GM19452 (cell line): ENCODE data around the gene PDE3A.

ENCODE experiments used
- ATAC-seq: cut with Tn5 transposase; IDR thresholded peaks from one replicate; pipeline ENCODE4 v1.9.1; 2021; ENCODE audit not compliant: unreplicated experiment

PDE3A gene

DNA sequence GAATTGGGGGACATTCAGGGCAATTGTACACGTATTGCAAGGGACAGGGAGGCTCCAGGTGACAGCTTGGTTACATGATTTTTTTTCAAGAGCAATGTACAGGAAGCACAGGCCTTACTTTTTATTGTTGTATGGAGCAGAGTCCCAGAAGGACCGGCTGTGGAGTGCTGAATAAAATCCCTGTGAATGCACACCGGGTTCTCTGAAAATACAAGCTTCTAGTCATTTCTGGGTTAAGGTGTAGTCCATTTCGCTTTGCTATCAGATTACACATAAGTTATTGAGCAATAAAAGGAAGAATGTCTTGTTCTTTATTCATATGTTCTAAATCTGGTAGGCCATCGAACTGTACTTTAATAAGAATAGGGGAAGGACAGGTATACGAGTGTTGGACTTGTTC, 52.2 kb downstream of the PDE3A start:
- ATAC-seq = no peak

DNA sequence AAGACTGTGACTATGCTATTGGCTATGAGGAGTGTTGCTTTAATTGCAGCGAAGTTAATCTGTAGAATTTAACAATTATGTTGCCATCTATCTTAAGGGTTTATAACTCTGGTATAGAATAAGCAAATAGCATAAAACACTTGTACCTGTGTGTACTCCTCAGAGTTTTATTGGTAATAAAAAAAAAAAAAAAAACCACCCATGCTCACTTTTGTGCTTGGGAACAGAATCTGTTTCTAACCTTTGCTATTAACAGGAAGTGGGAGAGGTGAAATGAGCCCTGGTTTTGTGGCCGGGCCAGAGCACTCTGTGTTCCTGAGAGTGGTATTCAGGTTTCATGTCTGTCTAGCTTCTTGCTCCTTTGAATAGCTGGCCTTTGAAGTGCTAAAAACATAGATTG, 53.1 kb downstream of the PDE3A start:
- ATAC-seq = no peak

DNA sequence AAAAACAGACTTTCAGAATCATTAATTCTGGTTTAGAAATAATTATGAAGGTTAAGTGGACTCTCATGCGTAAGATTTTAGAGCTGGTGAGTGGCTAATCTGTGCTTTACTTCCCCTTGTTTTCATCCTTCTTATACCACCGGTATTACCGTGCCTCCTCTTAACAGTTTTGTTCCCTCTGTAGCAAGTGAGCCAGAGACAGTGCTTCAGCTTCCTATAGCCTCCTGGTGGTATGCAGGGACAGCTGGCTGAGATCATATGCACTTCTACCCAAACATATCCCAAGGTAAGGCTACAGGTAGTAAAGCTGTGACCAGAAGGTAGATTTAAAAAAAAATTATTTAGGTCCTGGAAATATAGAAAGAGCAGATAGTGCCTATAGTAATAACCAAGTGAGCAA, 55.2 kb downstream of the PDE3A start:
- no peak for ATAC-seq

- no peak for ATAC-seq
Observed at GRCh38 chr12:20424841-20425240, 56.5 kb downstream of the PDE3A start.

DNA sequence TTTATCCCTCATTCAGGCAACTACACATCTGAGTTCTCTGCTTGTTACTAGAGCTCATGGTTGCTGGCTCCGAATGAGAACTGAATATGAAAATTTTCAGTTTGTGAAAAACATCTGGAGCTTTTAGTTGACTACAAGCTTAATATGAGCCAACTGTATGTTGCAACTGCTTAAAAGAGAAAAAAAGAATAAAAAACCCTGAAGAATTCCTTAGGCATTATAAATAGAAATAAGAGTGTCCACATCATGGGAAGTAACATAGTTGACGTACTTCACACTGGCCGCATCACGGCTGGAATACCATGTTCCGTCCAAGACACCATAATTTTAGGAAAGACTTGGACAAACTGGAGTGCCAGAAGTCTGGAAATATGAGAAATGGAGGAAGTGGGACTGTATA, 57.9 kb downstream of the PDE3A start:
- ATAC-seq = no peak

DNA sequence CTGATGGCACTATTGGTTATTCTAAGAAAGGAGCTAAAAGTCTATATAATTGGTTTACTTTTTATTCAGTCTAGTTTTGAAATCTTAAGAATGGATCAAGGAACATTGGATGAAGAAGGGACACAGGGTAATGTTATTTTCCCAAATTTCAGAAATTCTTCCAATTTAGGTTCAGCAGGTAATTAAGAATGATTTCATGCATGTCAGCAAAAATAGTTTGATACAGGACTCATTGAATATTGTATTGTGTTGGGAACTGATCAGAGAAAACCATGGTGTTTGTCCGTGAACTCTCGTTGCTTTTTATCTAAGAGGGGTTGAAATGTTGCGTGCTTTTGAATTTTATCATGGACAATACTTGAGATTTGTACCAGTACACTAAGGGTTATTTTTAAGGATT, 58.6 kb downstream of the PDE3A start:
- no peak for ATAC-seq

DNA sequence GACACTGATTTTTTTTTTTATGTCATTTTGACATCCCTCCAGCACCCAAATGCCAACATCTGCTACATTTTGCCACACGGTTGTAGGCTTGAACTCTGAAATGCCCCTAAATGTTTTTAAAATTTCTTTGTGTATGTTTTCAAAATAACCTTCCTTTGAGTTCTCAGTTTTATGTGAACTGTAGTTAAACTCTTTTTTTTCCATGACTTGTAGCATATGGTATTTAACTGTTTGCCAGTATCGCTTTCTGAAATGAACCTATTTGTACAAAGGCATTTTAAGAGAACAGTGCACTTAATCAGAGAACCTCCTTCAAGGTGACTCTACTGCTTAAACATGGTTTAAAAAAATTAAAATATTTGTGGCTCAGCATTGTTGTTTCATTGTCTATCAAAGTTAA, 61.5 kb downstream of the PDE3A start:
- ATAC-seq = no peak

DNA sequence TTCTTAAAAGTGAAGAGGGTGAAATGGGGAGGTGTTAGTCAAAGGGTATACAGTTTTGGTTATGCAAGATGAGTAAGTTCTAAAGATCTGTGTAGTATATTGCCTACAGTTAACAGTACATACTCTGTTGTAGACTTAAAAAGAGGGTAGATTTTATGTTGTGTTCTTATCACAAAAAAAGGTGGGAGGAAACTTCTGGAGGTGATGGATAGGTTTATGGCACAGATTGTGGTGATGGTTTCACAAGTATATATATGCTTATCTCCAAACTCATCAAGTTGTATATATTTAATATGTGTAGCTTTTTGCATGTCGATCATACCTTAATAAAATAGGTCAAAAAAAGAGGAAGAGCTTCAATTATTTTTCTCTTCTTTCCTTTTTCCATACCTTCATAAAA, 64.0 kb downstream of the PDE3A start:
- ATAC-seq = no peak

DNA sequence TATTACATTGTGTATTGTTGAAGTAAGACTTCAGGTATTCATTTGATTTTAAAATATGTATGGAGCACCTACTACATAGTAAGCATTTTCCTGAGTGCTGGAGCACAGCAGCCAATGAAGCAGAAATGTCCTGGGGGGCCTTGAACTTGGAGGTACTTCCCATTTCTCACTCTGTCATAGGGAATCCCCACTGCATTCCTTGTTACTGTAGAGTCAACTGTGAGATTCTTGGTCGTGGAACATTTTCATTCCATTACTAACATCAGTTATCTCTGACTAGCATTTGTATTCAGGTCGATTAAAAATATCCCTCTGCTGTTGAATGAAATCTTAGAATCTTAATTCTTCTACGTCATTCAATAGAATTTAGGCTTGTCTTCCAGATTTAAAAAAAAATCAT, 66.7 kb downstream of the PDE3A start:
- ATAC-seq = no peak

GRCh38 chr12:20436316-20436715, 68.0 kb downstream of the PDE3A start:
- no peak for ATAC-seq

DNA sequence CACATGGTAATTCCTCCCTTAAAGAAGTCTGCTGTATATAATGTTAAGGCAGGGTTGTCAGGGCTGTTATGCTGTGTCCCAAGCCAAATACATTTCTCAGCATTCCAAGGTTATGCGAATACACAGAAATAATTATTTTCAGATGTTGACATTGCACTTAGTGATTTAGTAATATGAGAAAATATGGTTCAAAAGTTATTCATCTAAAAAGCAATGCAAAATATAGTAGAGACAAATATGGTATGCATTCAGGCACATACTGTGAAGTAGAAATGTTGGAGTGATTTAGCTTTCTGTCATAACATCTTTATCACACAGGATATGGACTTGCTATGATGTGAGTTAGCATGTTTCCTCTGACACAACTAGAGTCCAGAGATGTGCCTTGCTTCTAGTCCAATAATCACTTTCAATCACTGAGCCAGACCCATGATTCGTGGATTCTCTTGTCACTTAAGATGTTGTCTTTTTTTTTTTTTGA, 70.0 kb downstream of the PDE3A start:
- no peak for ATAC-seq

DNA sequence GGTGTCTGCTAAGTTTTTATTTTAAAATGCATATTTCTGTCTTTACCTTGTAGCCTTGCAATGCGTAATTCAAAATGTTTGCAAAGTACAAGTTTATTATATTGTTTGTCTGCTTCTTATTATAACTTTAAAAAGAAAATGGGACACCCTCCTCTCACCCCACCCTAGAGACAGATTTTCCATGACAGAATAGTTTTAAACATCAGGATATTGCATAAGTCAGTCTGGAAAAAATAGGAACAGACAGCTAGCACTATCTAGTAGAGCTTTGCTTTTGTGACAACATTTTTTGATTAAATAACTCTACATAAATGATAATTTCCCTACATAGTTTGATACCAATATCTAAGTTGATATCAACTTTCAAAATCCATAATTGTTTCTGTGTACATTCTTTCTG, 71.3 kb downstream of the PDE3A start:
- ATAC-seq = no peak

- ATAC-seq = no peak
Observed at GRCh38 chr12:20440408-20440807, 72.1 kb downstream of the PDE3A start.

GRCh38 chr12:20442322-20442721, 74.0 kb downstream of the PDE3A start:
- ATAC-seq = no peak

- no peak for ATAC-seq
Observed at GRCh38 chr12:20443255-20443654, 74.9 kb downstream of the PDE3A start.

DNA sequence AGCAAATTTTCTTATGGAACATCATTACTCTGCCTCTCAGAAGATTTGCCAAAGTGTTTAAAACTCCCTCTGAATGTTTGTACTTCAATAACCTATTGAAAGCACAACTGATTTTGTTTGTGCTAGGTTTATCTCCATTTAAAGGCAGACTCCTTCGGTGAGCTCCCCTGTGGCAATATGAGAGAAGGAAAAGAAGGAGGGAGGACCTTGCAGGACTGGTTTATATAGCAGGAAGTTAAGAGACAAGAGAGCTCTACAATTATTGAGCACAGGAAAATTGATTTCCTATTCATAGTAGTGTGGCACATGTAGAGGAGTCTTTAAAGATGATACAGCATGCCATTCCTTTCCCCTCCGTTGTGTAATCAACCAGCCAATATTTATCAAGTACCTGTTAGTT, 75.5 kb downstream of the PDE3A start:
- no peak for ATAC-seq

GRCh38 chr12:20444595-20445170, 76.3 kb downstream of the PDE3A start:
- ATAC-seq = no peak

- no peak for ATAC-seq
Observed at GRCh38 chr12:20445687-20446086, 77.3 kb downstream of the PDE3A start.

GRCh38 chr12:20446836-20447235, 78.5 kb downstream of the PDE3A start:
- ATAC-seq = no peak

GRCh38 chr12:20448781-20449180, 80.4 kb downstream of the PDE3A start:
- ATAC-seq = no peak

DNA sequence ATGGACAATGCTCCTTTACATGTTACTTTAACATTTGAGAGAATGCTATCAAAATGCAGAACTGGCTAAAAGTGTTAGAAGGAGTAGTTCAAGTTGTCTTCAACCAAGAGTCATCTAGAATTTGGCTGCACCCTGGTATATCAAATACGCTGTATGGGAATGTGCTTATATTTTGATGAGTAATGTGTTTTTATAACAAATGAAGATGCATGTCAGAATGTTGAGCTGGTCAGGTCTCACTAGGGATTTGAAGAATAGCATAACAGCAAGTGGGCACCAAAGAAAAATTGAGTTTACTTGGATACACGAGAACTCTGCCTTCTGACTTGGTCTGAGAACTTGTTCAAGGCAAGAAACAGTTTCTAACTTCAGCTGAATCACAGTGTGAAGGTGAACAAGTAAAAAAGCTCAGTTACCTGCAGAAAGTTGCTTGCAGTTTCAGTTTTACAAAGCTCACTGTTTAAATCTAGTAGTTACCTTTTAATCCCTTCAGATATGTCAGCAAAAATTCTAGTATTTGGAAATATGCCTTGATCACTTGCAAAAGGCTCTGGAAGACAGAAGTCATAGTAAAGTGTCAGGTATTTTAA, 82.3 kb downstream of the PDE3A start:
- no peak for ATAC-seq

DNA sequence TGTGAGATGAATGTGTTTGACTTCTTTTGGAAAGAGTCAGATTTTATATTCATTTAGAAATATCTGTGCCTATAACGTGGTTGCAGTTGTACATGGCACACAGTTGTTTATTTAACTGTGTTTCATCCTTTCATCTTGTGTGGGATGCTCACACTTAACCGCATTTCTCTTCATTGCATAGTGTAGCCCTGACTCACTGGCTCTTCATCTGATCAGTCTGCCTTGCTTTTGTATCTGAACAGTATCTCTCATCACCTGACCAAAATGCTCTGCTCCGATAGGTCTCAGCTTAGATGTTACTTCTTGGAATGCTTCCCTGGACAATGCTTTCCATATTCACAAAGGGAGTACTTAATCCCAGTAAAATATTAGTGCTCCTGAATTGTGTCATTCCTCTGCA, 83.4 kb downstream of the PDE3A start:
- ATAC-seq = no peak

DNA sequence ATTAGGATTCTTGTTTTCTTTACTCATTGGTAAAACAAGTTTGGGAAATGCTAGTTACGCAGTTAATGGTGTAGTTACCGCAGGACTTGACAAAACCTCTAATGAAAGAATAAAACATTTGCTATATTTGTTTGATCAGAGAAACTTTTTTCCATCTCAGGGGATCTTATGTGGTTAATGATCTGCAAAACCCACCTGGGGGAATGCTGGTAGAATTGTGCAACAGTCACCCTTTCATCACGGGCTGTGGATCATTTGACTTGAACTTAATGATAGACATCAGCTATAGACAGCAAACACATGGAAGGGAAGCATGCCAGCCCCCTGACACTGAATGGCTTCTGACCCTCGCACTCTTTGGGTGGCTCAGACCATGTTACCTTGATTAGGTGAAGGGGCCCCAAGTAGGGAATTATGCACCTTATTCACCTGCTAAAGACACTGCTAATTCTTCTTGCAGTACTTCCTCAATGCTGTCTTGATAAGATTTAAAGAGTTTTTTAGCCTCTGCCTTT, 84.2 kb downstream of the PDE3A start:
- no peak for ATAC-seq
